Lung (tissue), 12 donors: Measurements from ENCODE around the gene RAE1. TPM values are rescaled to one million over a fixed set of nuclear protein-coding genes. Genes with fewer than 3 reads are reported as not detected.
A peak's percentile ranks its signal among the peaks of the same experiment; 100 is the strongest.

Experiments used
- ATAC-seq: fragments of 200-7000 bp; cut with Tn5 transposase; one replicate; pipeline ENCODE4 v1.9.1; 2020; ENCODE audit warnings: moderate number of reproducible peaks; ENCODE audit not compliant: insufficient read depth, low FRiP score
- DNase-seq, 3 donors: peaks; one replicate each; pipeline ENCODE4 v3.0.0-alpha.2; 2013 to 2017
- H3K27ac ChIP-seq, 2 donors: one replicate each; pipeline ENCODE4 v1.5.1; 2013; ENCODE audit warnings: mild to moderate bottlenecking in 2 of 2, moderate library complexity in 2 of 2, control low read depth in 1 of 2, inconsistent platforms in 1 of 2, low read depth in 1 of 2, low read length in 1 of 2
- H3K27me3 ChIP-seq, 3 donors: one replicate each; pipeline ENCODE4 v1.5.1; 2013; ENCODE audit warnings: low read length in 2 of 3; ENCODE audit not compliant: control insufficient read depth in 3 of 3, insufficient read depth in 3 of 3
- H3K36me3 ChIP-seq, 4 donors: one replicate each; pipeline ENCODE4 v1.5.1; 2013; ENCODE audit warnings: low read length in 4 of 4, mild to moderate bottlenecking in 1 of 4, moderate library complexity in 1 of 4; ENCODE audit not compliant: control insufficient read depth in 4 of 4, insufficient read depth in 4 of 4
- H3K4me1 ChIP-seq, 5 donors: one replicate each; pipeline ENCODE4 v1.5.1; 2013; ENCODE audit warnings: low read length in 5 of 5, mild to moderate bottlenecking in 2 of 5, moderate library complexity in 1 of 5; ENCODE audit not compliant: control insufficient read depth in 5 of 5, insufficient read depth in 5 of 5
- H3K4me3 ChIP-seq: one replicate; pipeline ENCODE4 v1.5.1; 2013; ENCODE audit warnings: mild to moderate bottlenecking, control low read depth, moderate library complexity
- H3K9ac ChIP-seq, 2 donors: one replicate each; pipeline ENCODE4 v1.5.1; 2013; ENCODE audit warnings: low read length in 2 of 2, control low read depth in 1 of 2; ENCODE audit not compliant: insufficient read depth in 1 of 2
- H3K9me3 ChIP-seq, 4 donors: one replicate each; pipeline ENCODE4 v1.5.1; 2013; ENCODE audit warnings: low read length in 3 of 4, mild to moderate bottlenecking in 1 of 4, moderate library complexity in 1 of 4; ENCODE audit not compliant: control insufficient read depth in 4 of 4, insufficient read depth in 3 of 4
- WGBS, 2 donors: extraction: QIAGEN DNeasy Blood & Tissue Kit; methylation state at CpG; one replicate each; pipeline ENCODE4 v1.1.7; 2013; 5-methylcytosine and 5-hydroxymethylcytosine counted together
- polyA plus RNA-seq, 2 donors: library from polyadenylated mRNA; stranded (reverse); fragments of 200-250 nt; gene quantifications; one replicate each; pipeline ENCODE4 v1.2.1, GENCODE V29; 2013
- total RNA-seq, 2 donors: library from RNA; depleted of rRNA in 1 of 2; stranded (reverse); fragments of >200 nt in 1 of 2; gene quantifications; one replicate each; pipeline ENCODE4 v1.2.1, GENCODE V29; 2014 to 2021
- TF ChIP-seq, protein P1 (sequence below): IDR thresholded peaks from 2 replicates; pipeline ENCODE4 v1.5.1; 2012; ENCODE audit warnings: mild to moderate bottlenecking; ENCODE audit errors: control extremely low read depth, extremely low read depth
- donor health status: control.
- donor health status: control.
- donor health status: Bipolar disorder and iron deficiency.
- donor health status: healthy.
- donor health status: DM: yes; HTN: yes; CAD: no.

RAE1 gene
- total and polyA plus RNA-seq, 4 donors = 9.7 to 31.0 (median 20.7) TPM

GRCh38 chr20:57394121-57395082 is 43.3 kb downstream of the RAE1 start:
- WGBS, 2 donors = 86 to 88% methylated on average over 27 of the region's 27 CpGs
- no peak overlapping the region for H3K9ac ChIP-seq
- peaks cover 0 to 21% (median 13%) of the 10 kb centered on the region in 4 donors for H3K36me3 ChIP-seq
- H3K4me3 ChIP-seq = no peak overlapping the region
- ATAC-seq (no peak), DNase-seq (no peak)
- no peaks in the 10 kb centered on the region for H3K27me3 ChIP-seq
- peak overlapping the region; percentile 48 to 94 for H3K27ac ChIP-seq
- TF ChIP-seq, protein P1, sequence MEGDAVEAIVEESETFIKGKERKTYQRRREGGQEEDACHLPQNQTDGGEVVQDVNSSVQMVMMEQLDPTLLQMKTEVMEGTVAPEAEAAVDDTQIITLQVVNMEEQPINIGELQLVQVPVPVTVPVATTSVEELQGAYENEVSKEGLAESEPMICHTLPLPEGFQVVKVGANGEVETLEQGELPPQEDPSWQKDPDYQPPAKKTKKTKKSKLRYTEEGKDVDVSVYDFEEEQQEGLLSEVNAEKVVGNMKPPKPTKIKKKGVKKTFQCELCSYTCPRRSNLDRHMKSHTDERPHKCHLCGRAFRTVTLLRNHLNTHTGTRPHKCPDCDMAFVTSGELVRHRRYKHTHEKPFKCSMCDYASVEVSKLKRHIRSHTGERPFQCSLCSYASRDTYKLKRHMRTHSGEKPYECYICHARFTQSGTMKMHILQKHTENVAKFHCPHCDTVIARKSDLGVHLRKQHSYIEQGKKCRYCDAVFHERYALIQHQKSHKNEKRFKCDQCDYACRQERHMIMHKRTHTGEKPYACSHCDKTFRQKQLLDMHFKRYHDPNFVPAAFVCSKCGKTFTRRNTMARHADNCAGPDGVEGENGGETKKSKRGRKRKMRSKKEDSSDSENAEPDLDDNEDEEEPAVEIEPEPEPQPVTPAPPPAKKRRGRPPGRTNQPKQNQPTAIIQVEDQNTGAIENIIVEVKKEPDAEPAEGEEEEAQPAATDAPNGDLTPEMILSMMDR = no peak
- H3K9me3 ChIP-seq = peaks cover 0 to 2% (median 0%) of the 10 kb centered on the region in 4 donors
- peaks cover 4 to 46% (median 14%) of the 10 kb centered on the region in 5 donors for H3K4me1 ChIP-seq

DNA sequence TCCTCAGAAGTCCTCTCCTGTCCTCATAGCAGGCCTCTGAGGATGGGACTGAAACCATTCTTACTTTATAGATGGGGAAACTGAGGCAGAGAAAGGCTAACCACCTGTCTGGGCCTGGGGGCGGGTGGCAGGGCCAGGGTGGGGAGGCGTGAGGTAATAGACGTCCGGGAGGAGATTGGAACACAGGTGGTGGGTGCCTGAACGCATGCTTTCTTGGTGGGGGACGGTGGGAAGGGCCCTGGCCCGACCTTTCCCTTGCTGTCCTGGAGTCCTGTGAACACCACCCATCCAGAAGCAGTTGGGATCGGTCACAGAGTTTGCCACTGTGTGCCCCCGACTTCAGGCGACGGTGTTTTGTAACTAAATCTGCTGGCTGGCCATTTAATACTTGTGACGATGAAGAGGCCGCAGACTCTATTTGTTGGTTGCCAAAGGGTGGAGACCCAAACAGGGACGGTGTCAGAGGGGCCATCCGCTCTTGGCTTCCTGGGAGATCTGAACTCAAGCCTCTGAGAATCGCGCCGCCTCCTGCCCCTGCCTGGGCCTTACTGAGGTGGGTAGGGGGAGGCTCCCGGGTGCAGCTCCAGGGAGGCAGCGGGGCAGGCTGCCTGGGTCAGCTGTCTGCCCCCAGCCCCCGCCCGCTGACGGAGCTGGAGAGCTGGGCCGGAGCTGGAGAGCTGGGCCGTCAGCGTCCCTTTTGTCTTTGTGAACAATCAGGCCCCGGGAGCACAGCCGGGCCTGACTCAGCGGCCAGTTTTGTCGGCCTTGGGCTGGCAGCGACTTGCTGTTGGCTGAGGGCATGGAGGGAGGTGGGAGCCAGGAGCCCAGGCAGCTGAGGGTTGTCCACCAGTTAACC is 44.3 kb downstream of the RAE1 start:
- no peaks in the 10 kb centered on the region for H3K27me3 ChIP-seq
- H3K9me3 ChIP-seq = peaks cover 0 to 2% (median 0%) of the 10 kb centered on the region in 4 donors
- peaks cover 0 to 21% (median 13%) of the 10 kb centered on the region in 4 donors for H3K36me3 ChIP-seq
- H3K4me3 ChIP-seq = no peak overlapping the region
- TF ChIP-seq, protein P1 = no peak
- 67 to 75% methylated on average over 31 of the region's 31 CpGs for WGBS, 2 donors
- ATAC-seq = no peak
- H3K4me1 ChIP-seq = peaks cover 4 to 45% (median 14%) of the 10 kb centered on the region in 5 donors
- peak in 2 of 3 donors; percentile 48 to 61 for DNase-seq
- H3K9ac ChIP-seq = peak overlapping the region in 1 of 2 donors; percentile 47
- H3K27ac ChIP-seq = peak overlapping the region; percentile 48 to 94

GRCh38 chr20:57396212-57396983 is 45.3 kb downstream of the RAE1 start:
- Histone ChIP-seq H3K27me3 (no peaks in the 10 kb centered on the region), H3K9ac (no peak overlapping the region), H3K36me3 (peaks cover 0 to 27% (median 14%) of the 10 kb centered on the region in 4 donors), H3K4me3 (no peak overlapping the region), H3K27ac (peak overlapping the region in 1 of 2 donors; percentile 94), H3K4me1 (peaks cover 4 to 43% (median 14%) of the 10 kb centered on the region in 5 donors), H3K9me3 (peaks cover 0 to 2% (median 0%) of the 10 kb centered on the region in 4 donors)
- ATAC-seq (no peak), DNase-seq (no peak)
- TF ChIP-seq, protein P1 = no peak
- 89% methylated on average over 16 of the region's 16 CpGs for WGBS, 2 donors
